Naive thymus-derived CD4-positive, alpha-beta T cell (primary cell): ENCODE results near the gene FKBP2. TPM values are rescaled to one million over a fixed set of nuclear protein-coding genes. Genes with fewer than 3 reads are reported as not detected.

Experiments
- ATAC-seq: fragments of 150-1000 bp; cut with Tn5 transposase; 2 replicates; pipeline ENCODE4 v1.10.0; 2021; ENCODE audit warnings: mild to moderate bottlenecking, moderate library complexity
- CTCF ChIA-PET: fragments of 350-600 bp; sonication (Branson Sonifier 250); formaldehyde crosslinking; loops from one replicate; lab custom pipeline; 2021; ENCODE audit warnings: antibody characterized with exemption; lab: Charles Lee
- POLR2A ChIA-PET: fragments of 350-600 bp; sonication (Branson Sonifier 250); formaldehyde crosslinking; loops from one replicate; lab custom pipeline; 2021; ENCODE audit warnings: antibody characterized with exemption, inconsistent platforms; lab: Charles Lee
- DNase-seq, 9 donors: peaks; one replicate each; pipeline versions ENCODE4 v3.0.0 to v3.0.0-alpha.2; 2020 to 2022; ENCODE audit warnings: mixed read lengths in 1 of 9
- H3K27ac ChIP-seq: one replicate; pipeline ENCODE4 v1.7.0; 2013; ENCODE audit warnings: mild to moderate bottlenecking, low read depth, low read length, moderate library complexity
- H3K27me3 ChIP-seq, 2 donors: one replicate each; pipeline ENCODE4 v1.7.0; 2013; ENCODE audit warnings: low read length in 2 of 2, mild to moderate bottlenecking in 2 of 2, moderate library complexity in 2 of 2; ENCODE audit not compliant: control insufficient read depth in 2 of 2, insufficient read depth in 2 of 2
- H3K36me3 ChIP-seq, 3 experiments: 1 replicate in 2 of 3; 2 replicates in 1 of 3; pipeline ENCODE4 v1.7.0; 2013; ENCODE audit warnings: low read length in 3 of 3, mild to moderate bottlenecking in 3 of 3, moderate library complexity in 1 of 3; ENCODE audit not compliant: insufficient read depth in 3 of 3, control insufficient read depth in 2 of 3
- H3K4me1 ChIP-seq, 2 donors: one replicate each; pipeline ENCODE4 v1.7.0; 2013; ENCODE audit warnings: low read length in 2 of 2, mild to moderate bottlenecking in 2 of 2, moderate library complexity in 1 of 2; ENCODE audit not compliant: control insufficient read depth in 2 of 2, insufficient read depth in 2 of 2
- H3K4me3 ChIP-seq: 2 replicates; pipeline ENCODE4 v1.7.0; 2013; ENCODE audit warnings: mild to moderate bottlenecking, low read length
- H3K9me3 ChIP-seq, 3 experiments: 1 replicate in 2 of 3; 2 replicates in 1 of 3; pipeline ENCODE4 v1.7.0; 2013; ENCODE audit warnings: low read length in 3 of 3; ENCODE audit not compliant: control insufficient read depth in 2 of 3
- H3K27ac Mint-ChIP-seq, 9 donors: one replicate each; pipeline ENCODE4 v1.8.0; 2020 to 2022; ENCODE audit warnings: mixed read lengths in 9 of 9, mild to moderate bottlenecking in 8 of 9, moderate library complexity in 5 of 9, inconsistent platforms in 2 of 9
- H3K27me3 Mint-ChIP-seq, 5 donors: one replicate each; pipeline ENCODE4 v1.8.0; 2021 to 2022; ENCODE audit warnings: mixed read lengths in 5 of 5, mild to moderate bottlenecking in 1 of 5
- H3K36me3 Mint-ChIP-seq, 5 donors: one replicate each; pipeline ENCODE4 v1.8.0; 2020 to 2022; ENCODE audit warnings: mixed read lengths in 5 of 5, mild to moderate bottlenecking in 3 of 5, inconsistent platforms in 1 of 5
- H3K4me1 Mint-ChIP-seq, 7 donors: one replicate each; pipeline ENCODE4 v1.8.0; 2020 to 2022; ENCODE audit warnings: mixed read lengths in 7 of 7, mild to moderate bottlenecking in 3 of 7, inconsistent platforms in 1 of 7
- H3K4me3 Mint-ChIP-seq, 10 donors: one replicate each; pipeline ENCODE4 v1.8.0; 2020 to 2022; ENCODE audit warnings: mild to moderate bottlenecking in 10 of 10, mixed read lengths in 10 of 10, moderate library complexity in 6 of 10, inconsistent platforms in 2 of 10
- H3K9me3 Mint-ChIP-seq, 11 donors: one replicate each; pipeline ENCODE4 v1.8.0; 2020 to 2022; ENCODE audit warnings: mixed read lengths in 11 of 11, mild to moderate bottlenecking in 4 of 11, inconsistent platforms in 1 of 11, moderate library complexity in 1 of 11
- intact Hi-C, 2 donors: fragments of 100-400 bp; cut with micrococcal nuclease; formaldehyde crosslinking; loops; one replicate each; pipeline ENCODE4 v1.15.1; 2023
- polyA plus RNA-seq, 2 donors: library from polyadenylated mRNA; unstranded; fragments of 300-500 nt; fragmentation: Illumina TruSeq; gene quantifications; one replicate each; pipeline ENCODE4 v1.2.3, GENCODE V29; 2021
- total RNA-seq, 6 experiments: library from RNA in 5 of 6; stranded (reverse) in 5 of 6; gene quantifications; 1 replicate in 5 of 6; 2 replicates in 1 of 6; pipeline ENCODE4 v1.2.3 and lab custom pipeline; 2021 to 2026

FKBP2 gene
- total and polyA plus RNA-seq, 7 experiments from 2014 or later: 20.3 to 81.4 (median 36.8) TPM

GRCh38 chr11:64234647-64235379 is 6.1 kb upstream of the FKBP2 start:
- peak overlapping the region; percentile 65 to 90 (median 81) for H3K4me3 Mint-ChIP-seq
- peak overlapping the region; percentile 71 for H3K27ac ChIP-seq
- peaks cover 0 to 7% (median 0%) of the 10 kb centered on the region in 5 donors for H3K36me3 Mint-ChIP-seq
- ChIA-PET POLR2A (interaction anchor here (0.6 to 8.3 kb wide), 7 partner anchors 10 to 1623 kb away, joined by 3 to 94 read pairs (median 3); partner anchors contain the start of genes CFL1, EHD1, FERMT3 and PRDX5), CTCF (interaction anchor here (1.0 kb wide), 1 partner anchor 9 kb away, joined by 4 read pairs; no protein-coding TSS in a partner anchor)
- H3K9me3 ChIP-seq: no peaks in the 10 kb centered on the region
- intact Hi-C loops: loop anchor here in 1 of 2 donors (1.0 kb wide), 1 partner anchor 9 kb away; the partner anchor contains the start of genes NUDT22 and TRPT1
- no peaks in the 10 kb centered on the region for H3K27me3 Mint-ChIP-seq
- H3K27ac Mint-ChIP-seq: peak overlapping the region in 8 of 9 donors; percentile 48 to 89 (median 83)
- H3K4me3 ChIP-seq: peak overlapping the region; percentile 56
- peaks cover 15 to 27% of the 10 kb centered on the region in 2 donors for H3K4me1 ChIP-seq
- DNase-seq (peak; percentile 43 to 70 (median 55)), ATAC-seq (peak; percentile 68)
- H3K4me1 Mint-ChIP-seq: peaks cover 13 to 45% (median 37%) of the 10 kb centered on the region in 7 donors
- H3K36me3 ChIP-seq: peaks cover 0 to 19% (median 6%) of the 10 kb centered on the region in 3 experiments
- no peaks in the 10 kb centered on the region for H3K9me3 Mint-ChIP-seq
- no peaks in the 10 kb centered on the region for H3K27me3 ChIP-seq

DNA sequence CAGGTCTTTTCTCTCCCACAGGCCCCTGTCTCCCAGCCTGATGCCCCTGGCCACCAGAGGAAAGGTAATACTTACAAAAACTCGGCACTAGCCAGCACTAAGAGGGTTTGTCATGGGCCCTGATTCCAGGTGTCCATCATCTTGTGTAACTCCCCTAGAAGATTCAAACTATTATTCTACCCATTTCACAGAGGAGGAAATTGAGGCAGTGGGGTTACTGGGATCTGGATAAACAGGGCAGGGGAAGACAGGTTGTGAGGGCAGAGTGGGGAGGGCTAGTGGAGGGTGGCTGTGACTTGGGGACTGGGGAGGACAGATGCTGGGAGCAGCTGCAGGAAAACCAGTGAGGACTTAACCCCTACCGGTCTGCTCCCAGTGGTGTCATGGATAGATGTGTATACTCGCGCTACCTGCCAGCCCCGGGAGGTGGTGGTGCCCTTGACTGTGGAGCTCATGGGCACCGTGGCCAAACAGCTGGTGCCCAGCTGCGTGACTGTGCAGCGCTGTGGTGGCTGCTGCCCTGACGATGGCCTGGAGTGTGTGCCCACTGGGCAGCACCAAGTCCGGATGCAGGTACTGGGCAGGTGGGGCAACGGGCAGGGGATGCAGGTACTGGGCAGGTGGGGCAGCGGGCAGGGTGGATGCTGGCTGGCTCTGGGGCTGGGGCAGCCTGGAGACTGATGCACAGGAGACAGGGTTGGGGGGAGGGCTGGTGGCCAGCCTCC is 5.3 kb upstream of the FKBP2 start:
- Mint-ChIP-seq H3K4me3 (peak overlapping the region; percentile 65 to 90 (median 81)), H3K4me1 (peaks cover 20 to 49% (median 41%) of the 10 kb centered on the region in 7 donors), H3K27ac (peak overlapping the region in 8 of 9 donors; percentile 48 to 89 (median 83)), H3K27me3 (no peaks in the 10 kb centered on the region), H3K36me3 (peaks cover 0 to 7% (median 0%) of the 10 kb centered on the region in 5 donors), H3K9me3 (no peaks in the 10 kb centered on the region)
- no peak for DNase-seq
- peaks cover 20 to 32% of the 10 kb centered on the region in 2 donors for H3K4me1 ChIP-seq
- POLR2A ChIA-PET: interaction anchor here (0.5 to 8.3 kb wide), 9 partner anchors 10 to 1622 kb away, joined by 3 to 94 read pairs (median 3); partner anchors contain the start of genes CFL1, EHD1, FERMT3 and HNRNPUL2
- peak overlapping the region; percentile 71 for H3K27ac ChIP-seq
- H3K27me3 ChIP-seq: no peaks in the 10 kb centered on the region
- no peaks in the 10 kb centered on the region for H3K9me3 ChIP-seq
- H3K4me3 ChIP-seq: peak overlapping the region; percentile 56
- CTCF ChIA-PET: no interaction called here
- peaks cover 0 to 19% (median 6%) of the 10 kb centered on the region in 3 experiments for H3K36me3 ChIP-seq
- intact Hi-C loops: no loop called here
- no peak for ATAC-seq

DNA sequence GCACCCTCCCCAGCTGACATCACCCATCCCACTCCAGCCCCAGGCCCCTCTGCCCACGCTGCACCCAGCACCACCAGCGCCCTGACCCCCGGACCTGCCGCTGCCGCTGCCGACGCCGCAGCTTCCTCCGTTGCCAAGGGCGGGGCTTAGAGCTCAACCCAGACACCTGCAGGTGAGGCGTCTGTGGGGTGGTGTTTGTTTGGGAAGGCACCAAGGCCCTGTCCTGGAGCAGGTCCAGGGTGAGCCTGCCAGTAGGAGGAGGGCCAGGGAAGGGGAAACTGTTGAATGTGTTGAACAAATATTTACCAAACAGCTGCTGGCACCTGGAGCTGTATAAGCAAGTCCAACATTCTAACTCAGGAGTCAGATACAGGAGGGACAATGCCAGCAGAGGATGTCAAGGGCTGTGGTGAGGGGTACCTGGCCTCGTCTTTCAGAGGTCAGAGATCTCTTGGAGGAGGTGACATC is 3.4 kb upstream of the FKBP2 start:
- Mint-ChIP-seq H3K36me3 (peaks cover 0 to 8% (median 0%) of the 10 kb centered on the region in 5 donors), H3K4me1 (peaks cover 19 to 45% (median 35%) of the 10 kb centered on the region in 7 donors), H3K9me3 (no peaks in the 10 kb centered on the region), H3K27ac (peak overlapping the region in 7 of 9 donors; percentile 41 to 99 (median 53)), H3K4me3 (peak overlapping the region in 2 of 10 donors; percentile 12 to 45), H3K27me3 (no peaks in the 10 kb centered on the region)
- Histone ChIP-seq H3K27ac (no peak overlapping the region), H3K4me3 (no peak overlapping the region), H3K27me3 (no peaks in the 10 kb centered on the region), H3K9me3 (no peaks in the 10 kb centered on the region), H3K36me3 (peaks cover 0 to 23% (median 6%) of the 10 kb centered on the region in 3 experiments), H3K4me1 (peaks cover 22 to 33% of the 10 kb centered on the region in 2 donors)
- CTCF ChIA-PET: interaction anchor here (0.7 to 1.3 kb wide), 2 partner anchors 13 to 20 kb away, joined by 3 read pairs; no protein-coding TSS in a partner anchor
- ATAC-seq (no peak), DNase-seq (no peak)
- intact Hi-C loops: no loop called here
- POLR2A ChIA-PET: interaction anchor here (0.6 to 6.3 kb wide), 3 partner anchors 14 to 31 kb away, joined by 3 to 58 read pairs (median 4); partner anchors contain the start of gene FERMT3

DNA sequence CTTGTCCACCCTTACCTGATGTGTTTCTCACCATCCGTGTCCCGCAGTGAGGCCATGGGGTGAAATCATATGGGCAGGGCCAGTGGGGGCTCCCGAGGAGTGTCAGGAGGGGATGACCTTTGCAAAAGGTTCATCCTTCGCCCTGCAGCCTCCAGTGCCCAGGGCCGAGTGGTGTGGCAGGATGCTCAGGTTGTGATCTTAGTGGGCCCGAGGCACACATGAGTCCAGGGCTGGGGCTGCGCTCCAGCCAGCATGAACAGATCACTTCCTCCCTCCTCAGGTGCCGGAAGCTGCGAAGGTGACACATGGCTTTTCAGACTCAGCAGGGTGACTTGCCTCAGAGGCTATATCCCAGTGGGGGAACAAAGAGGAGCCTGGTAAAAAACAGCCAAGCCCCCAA is 2.8 kb upstream of the FKBP2 start:
- Histone ChIP-seq H3K9me3 (no peaks in the 10 kb centered on the region), H3K36me3 (peaks cover 0 to 23% (median 6%) of the 10 kb centered on the region in 3 experiments), H3K27me3 (no peaks in the 10 kb centered on the region), H3K4me1 (peaks cover 22 to 36% of the 10 kb centered on the region in 2 donors), H3K4me3 (no peak overlapping the region), H3K27ac (peak overlapping the region; percentile 42)
- H3K4me3 Mint-ChIP-seq: peak overlapping the region in 2 of 10 donors; percentile 12 to 25
- ATAC-seq: no peak
- H3K36me3 Mint-ChIP-seq: peaks cover 0 to 8% (median 0%) of the 10 kb centered on the region in 5 donors
- H3K27me3 Mint-ChIP-seq: no peaks in the 10 kb centered on the region
- intact Hi-C loops: no loop called here
- peak overlapping the region; percentile 41 to 100 (median 69) for H3K27ac Mint-ChIP-seq
- no peak for DNase-seq
- H3K4me1 Mint-ChIP-seq: peaks cover 14 to 48% (median 34%) of the 10 kb centered on the region in 7 donors
- ChIA-PET CTCF (no interaction called here), POLR2A (interaction anchor here (1.2 to 6.3 kb wide), 5 partner anchors 9 to 67 kb away, joined by 3 to 58 read pairs (median 5); partner anchors contain the start of genes ESRRA, FERMT3, NUDT22 and PPP1R14B)
- no peaks in the 10 kb centered on the region for H3K9me3 Mint-ChIP-seq

GRCh38 chr11:64238999-64239398 is 1.9 kb upstream of the FKBP2 start:
- ATAC-seq (no peak), DNase-seq (no peak)
- no peaks in the 10 kb centered on the region for H3K9me3 Mint-ChIP-seq
- H3K4me1 Mint-ChIP-seq: peaks cover 14 to 51% (median 32%) of the 10 kb centered on the region in 7 donors
- Histone ChIP-seq H3K4me1 (peaks cover 25 to 29% of the 10 kb centered on the region in 2 donors), H3K36me3 (peaks cover 0 to 30% (median 6%) of the 10 kb centered on the region in 3 experiments), H3K4me3 (no peak overlapping the region), H3K27ac (peak overlapping the region; percentile 42), H3K9me3 (no peaks in the 10 kb centered on the region), H3K27me3 (no peaks in the 10 kb centered on the region)
- ChIA-PET CTCF (no interaction called here), POLR2A (interaction anchor here (0.9 to 6.3 kb wide), 7 partner anchors 8 to 1485 kb away, joined by 3 to 58 read pairs (median 4); partner anchors contain the start of genes DNAJC4, ESRRA, FERMT3 and NUDT22)
- peak overlapping the region; percentile 52 to 100 (median 80) for H3K27ac Mint-ChIP-seq
- intact Hi-C loops: no loop called here
- peaks cover 0 to 8% (median 0%) of the 10 kb centered on the region in 5 donors for H3K36me3 Mint-ChIP-seq
- H3K4me3 Mint-ChIP-seq: peak overlapping the region in 2 of 10 donors; percentile 38 to 49
- H3K27me3 Mint-ChIP-seq: no peaks in the 10 kb centered on the region
